AG04449 (cell line): ENCODE data around the gene PPP1R17.

Experiments used
- CTCF ChIA-PET: fragments of 350-600 bp; formaldehyde crosslinking; extraction: SDS; loops from one replicate; lab custom pipeline; 2021; ENCODE audit warnings: antibody characterized with exemption; lab: Yijun Ruan, JAX
- POLR2A ChIA-PET: fragments of 400-600, 350-600 bp; formaldehyde crosslinking; extraction: SDS; loops from one replicate; lab custom pipeline; 2020; ENCODE audit warnings: antibody characterized with exemption, inconsistent platforms; lab: Yijun Ruan, JAX
- DNase-seq: peaks from one replicate; pipeline ENCODE4 v3.0.0-alpha.2; 2010; ENCODE audit warnings: low read depth, low spot score
- H3K4me3 ChIP-seq: 2 replicates; pipeline ENCODE4 v1.5.1; 2011; ENCODE audit warnings: low read depth, mild to moderate bottlenecking, control low read depth, low read length
- TF ChIP-seq, protein P1 (sequence below): IDR thresholded peaks from one replicate; pipeline ENCODE4 v1.5.1; 2011; ENCODE audit warnings: mild to moderate bottlenecking, moderate library complexity, low read length, control low read depth, inconsistent platforms; ENCODE audit not compliant: insufficient read depth; ENCODE audit errors: missing control alignments

Gene PPP1R17

DNA sequence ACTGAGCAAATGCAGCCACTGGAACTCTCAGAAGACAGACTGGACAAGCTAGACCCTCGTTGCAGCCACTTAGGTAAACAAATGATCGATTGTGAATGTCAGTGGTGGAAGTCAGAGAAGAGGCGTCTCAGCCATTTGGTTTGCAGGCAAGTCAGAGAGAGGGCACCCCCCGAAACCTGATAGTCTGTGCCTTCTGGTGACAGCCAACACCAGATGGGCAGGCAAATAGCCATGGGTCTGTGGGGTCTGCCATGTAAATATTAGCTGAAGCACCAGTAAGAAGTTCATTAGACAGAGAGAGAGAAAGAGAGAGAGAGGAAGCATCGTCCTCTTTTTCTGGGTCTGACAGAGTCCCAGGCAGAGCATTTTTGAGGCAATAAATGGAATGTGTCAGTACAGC is 5.4 kb downstream of the PPP1R17 start:
- TF ChIP-seq, protein P1, sequence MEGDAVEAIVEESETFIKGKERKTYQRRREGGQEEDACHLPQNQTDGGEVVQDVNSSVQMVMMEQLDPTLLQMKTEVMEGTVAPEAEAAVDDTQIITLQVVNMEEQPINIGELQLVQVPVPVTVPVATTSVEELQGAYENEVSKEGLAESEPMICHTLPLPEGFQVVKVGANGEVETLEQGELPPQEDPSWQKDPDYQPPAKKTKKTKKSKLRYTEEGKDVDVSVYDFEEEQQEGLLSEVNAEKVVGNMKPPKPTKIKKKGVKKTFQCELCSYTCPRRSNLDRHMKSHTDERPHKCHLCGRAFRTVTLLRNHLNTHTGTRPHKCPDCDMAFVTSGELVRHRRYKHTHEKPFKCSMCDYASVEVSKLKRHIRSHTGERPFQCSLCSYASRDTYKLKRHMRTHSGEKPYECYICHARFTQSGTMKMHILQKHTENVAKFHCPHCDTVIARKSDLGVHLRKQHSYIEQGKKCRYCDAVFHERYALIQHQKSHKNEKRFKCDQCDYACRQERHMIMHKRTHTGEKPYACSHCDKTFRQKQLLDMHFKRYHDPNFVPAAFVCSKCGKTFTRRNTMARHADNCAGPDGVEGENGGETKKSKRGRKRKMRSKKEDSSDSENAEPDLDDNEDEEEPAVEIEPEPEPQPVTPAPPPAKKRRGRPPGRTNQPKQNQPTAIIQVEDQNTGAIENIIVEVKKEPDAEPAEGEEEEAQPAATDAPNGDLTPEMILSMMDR, result no peak
- H3K4me3 ChIP-seq, result no peak overlapping the region
- DNase-seq, result no peak
- ChIA-PET POLR2A (no interaction called here), CTCF (no interaction called here)

DNA sequence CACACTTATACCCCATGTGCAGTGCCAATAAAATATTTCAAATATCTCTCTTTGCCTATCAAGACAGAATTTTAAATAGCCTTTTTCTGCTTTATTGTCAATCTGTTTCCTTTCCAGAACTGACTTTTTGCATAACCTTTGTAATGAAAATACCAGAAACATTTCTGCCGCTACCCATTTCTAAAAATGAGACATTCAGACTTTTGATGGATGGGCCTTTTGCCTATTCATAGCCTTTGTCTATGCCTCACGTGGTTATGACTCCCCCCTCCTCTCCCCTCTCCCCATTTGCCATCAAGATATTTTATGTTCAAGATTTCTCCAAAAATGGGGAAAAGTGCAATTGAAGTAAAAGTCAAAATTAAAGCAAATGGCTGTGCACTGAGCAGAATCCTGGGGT is 5.9 kb downstream of the PPP1R17 start:
- ChIA-PET POLR2A (no interaction called here), CTCF (no interaction called here)
- TF ChIP-seq, protein P1, result no peak
- no peak for DNase-seq
- no peak overlapping the region for H3K4me3 ChIP-seq

DNA sequence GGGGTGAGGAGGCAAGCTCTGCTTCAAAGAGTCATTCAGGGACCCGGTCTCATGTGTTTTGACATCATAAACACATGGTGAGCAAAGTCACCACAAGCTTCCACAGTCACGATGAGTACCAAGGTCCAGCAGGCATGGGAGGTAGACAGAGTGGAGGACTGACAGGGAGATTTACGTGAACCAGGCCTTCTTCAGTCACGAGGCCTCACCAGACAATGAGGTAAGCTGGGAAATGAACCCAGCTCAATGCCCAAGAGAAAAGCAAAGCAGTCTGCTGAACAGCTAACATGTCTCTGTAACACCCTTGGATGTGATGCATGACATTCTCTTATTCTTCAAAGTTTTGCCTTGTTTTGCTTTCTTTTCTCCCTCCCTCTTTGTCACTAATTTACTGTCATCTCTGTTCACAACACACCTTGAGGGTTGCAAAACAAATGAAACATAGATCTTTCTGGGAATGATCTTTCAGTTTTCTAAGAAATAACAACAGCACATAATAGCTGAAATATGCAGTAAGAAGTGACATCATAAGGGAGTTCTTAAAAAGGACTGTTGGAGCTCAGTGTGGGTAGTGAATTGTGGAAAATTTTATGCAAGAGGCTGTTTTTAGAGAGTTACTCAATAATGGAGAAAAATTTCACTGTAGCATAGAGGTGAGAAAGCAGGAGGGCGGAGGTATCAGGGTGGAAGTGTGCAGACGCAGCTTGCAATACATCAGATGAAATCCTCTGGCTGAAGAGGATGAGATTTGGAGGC is 9.0 kb downstream of the PPP1R17 start:
- H3K4me3 ChIP-seq, result no peak overlapping the region
- ChIA-PET CTCF (no interaction called here), POLR2A (interaction anchor here (0.5 kb wide), 1 partner anchor 179 kb away, joined by 3 read pairs; no protein-coding TSS in a partner anchor)
- no peak for DNase-seq
- TF ChIP-seq, protein P1, result no peak

DNA sequence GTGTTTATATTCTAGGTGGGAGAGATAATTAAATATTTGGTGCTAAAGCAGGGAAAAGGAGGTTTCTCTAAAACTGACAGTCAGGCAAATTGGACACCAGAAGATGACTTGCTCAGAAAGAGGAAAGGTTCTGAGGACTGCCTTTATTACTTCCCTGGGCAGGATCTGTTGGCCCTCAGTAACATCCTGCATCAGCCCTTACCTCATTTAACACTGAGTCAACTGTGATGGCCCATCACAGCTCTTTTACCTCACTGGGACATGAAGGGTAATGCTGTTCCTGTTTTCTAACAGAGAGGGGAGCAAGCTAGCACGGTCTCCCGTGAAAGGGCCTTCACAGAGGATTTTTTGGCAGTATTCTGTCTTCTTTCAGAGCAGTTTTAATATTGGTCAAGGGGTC is 12.0 kb downstream of the PPP1R17 start:
- TF ChIP-seq, protein P1, result no peak
- CTCF ChIA-PET, result no interaction called here
- POLR2A ChIA-PET, result no interaction called here
- no peak overlapping the region for H3K4me3 ChIP-seq
- DNase-seq, result no peak

DNA sequence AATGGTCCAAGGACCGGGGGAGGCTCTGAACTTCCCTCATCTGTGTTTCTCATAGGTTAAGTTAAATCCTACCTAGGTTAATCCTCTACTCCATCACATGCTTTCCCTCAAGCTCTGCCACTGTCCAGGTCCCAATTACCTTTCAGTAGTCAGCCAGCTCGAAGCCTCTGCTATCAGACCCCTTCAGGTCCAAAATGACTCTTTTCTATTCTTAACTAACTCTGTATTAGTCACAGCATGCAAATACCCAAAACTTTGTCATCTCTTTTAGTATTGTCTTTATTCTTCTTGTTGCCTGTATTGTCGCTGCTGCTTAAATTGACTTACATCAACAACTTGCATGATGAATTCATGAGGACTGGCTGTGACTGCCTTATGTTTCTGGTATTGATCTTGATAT is 15.3 kb downstream of the PPP1R17 start:
- ChIA-PET CTCF (no interaction called here), POLR2A (no interaction called here)
- DNase-seq, result no peak
- no peak overlapping the region for H3K4me3 ChIP-seq
- TF ChIP-seq, protein P1, result no peak

DNA sequence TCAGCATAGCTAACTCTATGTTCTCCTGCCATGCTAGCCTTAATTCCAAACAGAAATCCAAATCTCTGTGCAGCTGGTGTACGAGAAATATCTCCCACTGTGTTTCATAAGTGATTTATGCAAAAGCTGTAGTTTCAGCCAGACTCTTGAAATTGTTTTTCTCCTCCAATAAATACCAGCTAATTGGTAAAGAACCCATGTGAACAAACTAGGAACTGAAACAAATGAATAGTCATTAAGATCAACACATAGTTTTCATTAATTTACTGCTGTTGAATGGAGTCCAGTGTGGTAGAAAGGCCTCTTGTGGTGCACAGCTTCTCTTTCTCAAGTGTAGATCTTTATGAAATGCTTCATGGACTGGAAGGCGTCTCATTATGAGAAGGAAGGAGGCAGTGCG is 18.4 kb downstream of the PPP1R17 start:
- H3K4me3 ChIP-seq, result no peak overlapping the region
- CTCF ChIA-PET, result no interaction called here
- POLR2A ChIA-PET, result no interaction called here
- DNase-seq, result no peak
- TF ChIP-seq, protein P1, result no peak
